A549 (cell line): ENCODE data around the gene ZNF385B. TPM values are rescaled to one million over a fixed set of nuclear protein-coding genes. Genes with fewer than 3 reads are reported as not detected.

Experiments used
- ATAC-seq, 2 experiments: fragments of 200-7000 bp in 1 of 2; fragments of >200 bp in 1 of 2; cut with Nextera tagmentation in 1 of 2; cut with Tn5 transposase in 1 of 2; 3 replicates each; pipeline versions ENCODE4 v1.8.0 to v1.9.1; 2018 to 2020; ENCODE audit warnings: mild to moderate bottlenecking in 1 of 2, moderate library complexity in 1 of 2
- CTCF ChIA-PET: fragments of 300-600 bp; sonication (Branson Sonifier 250); formaldehyde crosslinking; extraction: SDS; loops from one replicate; lab custom pipeline; 2021; ENCODE audit warnings: antibody characterized with exemption, inconsistent platforms; lab: Yijun Ruan, JAX
- POLR2A ChIA-PET: fragments of 350-600 bp; formaldehyde crosslinking; extraction: SDS; loops from one replicate; lab custom pipeline; 2021; ENCODE audit warnings: antibody characterized with exemption, inconsistent platforms; lab: Yijun Ruan, JAX
- DNase-seq, 2 experiments: peaks; one replicate each; pipeline versions ENCODE4 v3.0.0 to v3.0.0-alpha.2; 2011 to 2016; ENCODE audit warnings: low read depth in 1 of 2, low spot score in 1 of 2
- FAIRE-seq: peaks from 2 replicates; lab custom pipeline; 2011; peaks lifted over from hg19 to GRCh38; lab: Jason Lieb, UNC
- H3K27ac ChIP-seq, 2 experiments: fragments of >200 bp; sonication (Bioruptor Twin); formaldehyde crosslinking; 3 replicates each; pipeline ENCODE4 v1.5.1; 2016 to 2017
- H3K4me1 ChIP-seq: fragments of >200 bp; sonication (Bioruptor Twin); formaldehyde crosslinking; 3 replicates; pipeline ENCODE4 v1.6.1; 2016
- H3K4me2 ChIP-seq: fragments of >200 bp; sonication (Bioruptor Twin); formaldehyde crosslinking; 3 replicates; pipeline ENCODE4 v1.6.1; 2016
- H3K4me3 ChIP-seq: fragments of >200 bp; sonication (Bioruptor Twin); formaldehyde crosslinking; 3 replicates; pipeline ENCODE4 v1.5.1; 2016
- H3K9me3 ChIP-seq: fragments of >200 bp; sonication (Bioruptor Twin); formaldehyde crosslinking; 3 replicates; pipeline ENCODE4 v1.6.1; 2016
- E2F6 ChIP-seq: IDR thresholded peaks from 2 replicates; pipeline ENCODE4 v1.6.1; 2012; ENCODE audit warnings: low read depth, borderline replicate concordance
- EHF ChIP-seq: fragments of 250-450 bp; sonication (Bioruptor Pico); IDR thresholded peaks from 2 replicates; pipeline ENCODE4 v1.5.0; 2020; ENCODE audit warnings: mild to moderate bottlenecking
- EP300 ChIP-seq, 2 experiments: fragments of >200 bp; sonication (Bioruptor Twin); formaldehyde crosslinking; IDR thresholded peaks; 2 replicates in 1 of 2; 3 replicates in 1 of 2; pipeline ENCODE4 v1.6.1; 2016 to 2017
- FOSB ChIP-seq: fragments of 250-450 bp; sonication (Bioruptor Pico); IDR thresholded peaks from 2 replicates; pipeline ENCODE4 v1.5.0; 2020; ENCODE audit warnings: mild to moderate bottlenecking, moderate library complexity
- FOSL2 ChIP-seq, 2 experiments: fragments of 450-650 bp in 1 of 2; fragments of >200 bp in 1 of 2; sonication (Bioruptor Twin) in 1 of 2; formaldehyde crosslinking; IDR thresholded peaks; 2 replicates each; pipeline versions ENCODE4 v1.5.0 to v1.6.1; 2016 to 2020; ENCODE audit warnings: mild to moderate bottlenecking in 1 of 2, moderate library complexity in 1 of 2
- FOXS1 ChIP-seq: fragments of 250-450 bp; sonication (Bioruptor Pico); IDR thresholded peaks from 2 replicates; pipeline ENCODE4 v1.5.0; 2020; ENCODE audit warnings: mild to moderate bottlenecking, moderate library complexity
- HDAC2 ChIP-seq: fragments of 200-600 bp; sonication (generic); IDR thresholded peaks from 2 replicates; pipeline ENCODE4 v1.6.1; 2016
- HES2 ChIP-seq: fragments of >200 bp; sonication (Bioruptor Twin); formaldehyde crosslinking; IDR thresholded peaks from 2 replicates; pipeline ENCODE4 v1.6.1; 2016
- HMGXB4 ChIP-seq: fragments of 250-450 bp; sonication (Bioruptor Pico); IDR thresholded peaks from 2 replicates; pipeline ENCODE4 v1.5.0; 2021; ENCODE audit warnings: mild to moderate bottlenecking, moderate library complexity, borderline replicate concordance
- HOXB5 ChIP-seq: fragments of 250-450 bp; sonication (Bioruptor Pico); IDR thresholded peaks from 2 replicates; pipeline ENCODE4 v1.5.0; 2020; ENCODE audit warnings: mild to moderate bottlenecking, moderate library complexity
- MAX ChIP-seq: IDR thresholded peaks from 2 replicates; pipeline ENCODE4 v1.6.1; 2012
- NPAS2 ChIP-seq: fragments of 250-450 bp; sonication (Bioruptor Pico); IDR thresholded peaks from 2 replicates; pipeline ENCODE4 v1.8.0; 2022; ENCODE audit warnings: mild to moderate bottlenecking, moderate library complexity, borderline replicate concordance
- PBX3 ChIP-seq: IDR thresholded peaks from 2 replicates; pipeline ENCODE4 v1.6.1; 2012
- PHF8 ChIP-seq: fragments of 200-600 bp; sonication (generic); IDR thresholded peaks from 2 replicates; pipeline ENCODE4 v1.6.1; 2016; ENCODE audit warnings: low read depth, mild to moderate bottlenecking, antibody characterized with exemption, moderate library complexity, borderline replicate concordance
- POLR2AphosphoS2 ChIP-seq: conservative IDR thresholded peaks from 2 replicates; pipeline ENCODE4 v1.6.1; 2012; ENCODE audit warnings: low read length, improper control_type of control experiment, inconsistent platforms
- RCOR1 ChIP-seq: fragments of 150-350 bp; IDR thresholded peaks from 2 replicates; pipeline ENCODE4 v1.6.1; 2014; ENCODE audit warnings: antibody characterized with exemption, low read length, low read depth
- RFX5 ChIP-seq: fragments of 450-650 bp; IDR thresholded peaks from 2 replicates; pipeline ENCODE4 v1.7.1; 2014; ENCODE audit warnings: antibody characterized with exemption, mild to moderate bottlenecking, moderate library complexity
- WGBS: methylation state at CpG from one replicate; pipeline ENCODE4 v1.1.6; 2017; ENCODE audit errors: missing lambda C conversion rate; 5-methylcytosine and 5-hydroxymethylcytosine counted together
- polyA plus RNA-seq, 4 experiments: library from polyadenylated mRNA; depleted of rRNA in 3 of 4; stranded (reverse); fragments of >200 nt; fragmentation: RNase III in 1 of 4; extraction: RNeasy Plus Mini Kit Qiagen cat#74134 plus additional on column Dnase treatment in 1 of 4; gene quantifications; 2 replicates in 3 of 4; 3 replicates in 1 of 4; pipeline ENCODE4 v1.2.3, GENCODE V29; 2011 to 2017

Gene ZNF385B
- polyA plus RNA-seq, 2 of the 4 experiments (the other 2 are of a cell fraction): not detected

GRCh38 chr2:179822540-179822939 lies 38.9 kb downstream of the ZNF385B start:
- ATAC-seq (no peak), FAIRE-seq (no peak), DNase-seq (no peak)
- Histone ChIP-seq H3K4me3 (no peak overlapping the region), H3K9me3 (no peaks in the 10 kb centered on the region), H3K4me2 (no peak overlapping the region)
- POLR2A ChIA-PET: no interaction called here
- TF ChIP-seq HDAC2: no peak
- no peak for TF ChIP-seq EHF (CRISPR knock-in tag)
- TF ChIP-seq FOXS1: no peak
- TF ChIP-seq POLR2AphosphoS2: no peak
- no peak for TF ChIP-seq RCOR1
- TF ChIP-seq PHF8: no peak
- TF ChIP-seq HES2: no peak
- no peak for TF ChIP-seq NPAS2 (CRISPR knock-in tag)
- TF ChIP-seq HOXB5: no peak
- TF ChIP-seq E2F6: no peak
- no peak for TF ChIP-seq HMGXB4 (CRISPR knock-in tag)
- no peak for TF ChIP-seq EP300 (IDR thresholded peaks at IDR 0.05)
- no peak for TF ChIP-seq PBX3
- no peak for TF ChIP-seq FOSB
- TF ChIP-seq, all 56 proteins: peak for 0
- Histone ChIP-seq H3K4me1 (no peaks in the 10 kb centered on the region), H3K27ac (no peak overlapping the region)
- WGBS: 7% methylated on average over 1 of the region's 1 CpG
- CTCF ChIA-PET: interaction anchor here (1.1 kb wide), 1 partner anchor 11 kb away, joined by 3 read pairs; no protein-coding TSS in a partner anchor

GRCh38 chr2:179818546-179818945 lies 42.9 kb downstream of the ZNF385B start:
- POLR2A ChIA-PET: no interaction called here

More at GRCh38 chr2:179818546-179818945, 42.9 kb downstream of the ZNF385B start:
- peak in 1 of 2 experiments; percentile 12 for DNase-seq
- 34% methylated on average over 8 of the region's 8 CpGs for WGBS
- H3K9me3 ChIP-seq: no peaks in the 10 kb centered on the region
- FAIRE-seq: no peak
- no peaks in the 10 kb centered on the region for H3K4me1 ChIP-seq
- H3K4me2 ChIP-seq: no peak overlapping the region
- CTCF ChIA-PET: no interaction called here
- H3K4me3 ChIP-seq: no peak overlapping the region
- peak in 1 of 2 experiments; percentile 71; a peak in 2 of 6 replicates for ATAC-seq
- no peak for TF ChIP-seq MAX
- no peak for TF ChIP-seq FOSB
- no peak for TF ChIP-seq FOSL2 (IDR thresholded peaks at IDR 0.05)
- no peak for TF ChIP-seq FOSL2 (CRISPR knock-in tag; IDR thresholded peaks at IDR 0.05)
- no peak for TF ChIP-seq RFX5
- TF ChIP-seq E2F6: no peak
- no peak for TF ChIP-seq HMGXB4 (CRISPR knock-in tag)
- TF ChIP-seq, all 56 proteins: peak for 0
- H3K27ac ChIP-seq: no peak overlapping the region
